ENCODE measurements around the gene NDUFB10.

The NDUFB10 gene

DNA sequence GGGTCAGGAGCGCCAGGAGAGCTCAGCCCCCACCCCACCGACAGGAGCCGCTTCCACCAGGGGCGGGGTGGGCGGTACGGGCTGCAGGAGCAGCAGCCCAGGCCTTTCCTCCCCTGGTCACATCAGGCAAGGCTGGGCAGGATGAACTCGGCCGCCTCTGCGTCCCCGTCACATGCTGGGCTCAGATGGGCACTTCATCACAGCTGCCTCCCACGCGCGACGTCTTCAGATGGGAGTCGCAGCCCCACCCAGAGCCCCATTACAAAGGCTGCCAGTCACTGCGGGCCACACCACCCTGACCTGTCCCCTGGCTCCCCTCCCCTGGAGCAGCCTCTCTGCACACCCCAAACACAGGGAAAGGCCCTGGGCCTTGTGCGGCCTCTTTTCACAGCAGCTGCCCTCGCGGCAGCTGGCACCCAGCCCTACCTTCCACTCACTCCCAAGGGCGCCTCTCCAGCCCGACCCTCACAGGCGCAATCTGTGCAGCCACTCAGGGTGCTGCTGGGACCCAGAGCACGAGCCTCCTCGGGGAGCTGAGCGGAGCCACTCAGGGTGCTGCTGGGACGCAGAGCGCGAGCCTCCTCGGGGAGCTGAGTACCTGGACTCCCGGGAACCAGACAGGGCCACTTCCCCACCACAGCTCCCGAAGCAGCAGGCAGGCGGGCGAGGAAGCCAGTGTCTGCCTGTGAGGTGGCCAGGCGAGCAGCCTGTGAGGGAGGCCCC lies 45.6 kb downstream of the NDUFB10 start:
- no peak for DNase-seq

DNA sequence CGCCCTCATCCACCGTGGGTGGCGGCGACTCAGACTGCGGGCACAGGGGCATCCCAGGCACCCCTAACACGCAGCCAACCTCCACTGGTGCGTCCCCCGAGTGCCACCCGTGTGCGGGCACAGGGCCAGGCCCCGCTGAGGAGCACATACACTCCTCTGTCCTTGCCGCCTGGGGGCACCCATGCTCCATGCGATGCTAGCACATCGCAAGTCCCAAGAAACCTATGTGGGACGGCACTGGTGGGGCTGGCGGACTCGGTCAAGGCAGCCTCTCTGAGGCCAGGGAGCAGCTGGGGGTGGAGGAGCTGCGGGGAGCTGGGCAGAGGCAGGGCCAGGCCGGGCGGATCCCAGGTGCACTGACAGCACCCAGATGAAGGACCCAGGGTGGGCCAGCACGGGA lies 46.3 kb downstream of the NDUFB10 start:
- no peak for DNase-seq

GRCh38 chr16:2006317-2006716 lies 47.0 kb downstream of the NDUFB10 start:
- no peak for DNase-seq

DNA sequence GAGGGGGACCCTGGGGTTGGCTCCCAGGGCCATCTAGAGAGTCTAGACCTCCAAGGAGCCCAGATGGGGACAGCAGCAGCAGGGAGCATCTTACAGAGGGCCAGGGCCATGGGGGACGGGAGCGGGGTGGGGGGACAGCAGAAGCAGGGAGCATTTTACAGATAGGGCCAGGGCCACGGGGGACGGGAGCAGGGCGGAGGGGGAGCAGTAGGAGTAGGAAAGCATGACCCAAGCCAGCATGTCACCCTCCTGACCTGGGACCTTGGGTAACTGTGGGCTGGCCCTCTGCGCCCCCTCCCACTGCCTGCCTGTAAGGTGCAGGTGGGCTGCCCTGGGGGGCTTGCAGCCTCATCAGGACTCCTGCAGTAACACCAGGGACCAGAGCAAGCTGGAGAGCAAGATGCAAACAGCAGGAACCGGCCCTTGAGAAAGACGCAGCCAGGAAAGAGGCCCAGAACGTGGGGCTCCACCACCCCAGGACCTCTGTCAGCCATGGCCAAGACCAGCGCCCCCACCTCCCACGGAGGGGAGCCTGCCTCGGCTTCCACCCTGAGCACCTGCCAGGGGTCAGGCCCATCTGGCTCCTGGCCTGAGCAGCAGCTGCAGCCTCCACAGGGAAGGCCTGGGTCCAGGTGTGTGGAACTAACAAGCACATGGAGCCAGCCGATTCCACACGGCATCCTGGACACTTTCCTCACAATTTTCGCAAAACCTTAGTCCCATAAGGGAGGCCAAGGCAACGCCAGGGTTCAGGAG lies 47.9 kb downstream of the NDUFB10 start:
- DNase-seq = no peak

DNA sequence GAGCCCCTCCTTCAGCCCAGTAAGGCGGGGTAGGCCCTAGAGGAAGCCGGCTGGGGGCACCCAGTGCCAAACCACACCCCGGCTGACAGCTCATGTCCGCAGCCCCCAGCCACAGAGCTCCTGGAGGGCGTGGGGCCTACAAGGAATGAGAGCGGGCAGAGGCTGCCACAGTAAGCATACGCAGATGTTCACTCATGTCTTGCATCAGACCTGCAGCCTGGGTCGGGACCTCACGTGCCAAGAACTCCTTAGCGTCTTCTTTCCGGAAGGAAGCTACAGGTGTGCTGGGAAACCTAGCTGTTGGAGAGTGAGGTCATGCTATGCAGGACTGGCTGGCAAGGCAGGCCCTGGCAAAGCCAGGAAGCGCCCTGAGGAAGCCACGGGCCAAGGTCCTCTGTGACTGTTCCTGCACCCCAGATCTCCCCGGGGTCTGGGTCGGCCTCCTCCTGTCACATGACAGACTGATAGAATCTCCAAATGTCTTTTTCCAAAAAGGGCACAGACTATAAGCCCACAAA lies 48.7 kb downstream of the NDUFB10 start:
- DNase-seq = no peak

DNA sequence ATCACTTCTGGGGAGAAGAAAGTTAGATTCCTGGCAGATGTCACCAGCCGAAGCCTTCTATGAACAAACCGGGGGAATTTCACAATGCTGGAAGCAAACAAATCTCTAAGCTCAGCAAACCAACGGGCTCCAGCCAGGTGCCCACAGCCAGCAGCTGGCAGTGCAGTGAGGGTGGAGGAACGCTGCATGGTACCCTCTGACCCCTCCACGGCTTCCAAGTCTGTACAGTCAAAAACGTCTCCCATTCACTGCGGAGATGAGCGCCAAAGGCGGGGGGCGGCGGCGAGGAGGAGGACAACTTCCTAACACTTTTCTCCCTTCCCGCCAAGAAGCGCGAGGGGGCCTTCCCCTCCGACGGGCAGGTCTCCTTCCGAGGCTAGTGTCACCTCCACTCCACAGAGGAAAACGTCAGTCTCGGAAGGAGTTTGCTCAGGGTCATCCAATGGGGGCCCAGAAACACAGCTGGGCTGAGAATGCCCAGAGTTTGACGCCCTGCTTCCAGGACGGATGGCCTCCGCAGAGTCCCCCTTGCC lies 49.4 kb downstream of the NDUFB10 start:
- DNase-seq = peak; percentile 65

DNA sequence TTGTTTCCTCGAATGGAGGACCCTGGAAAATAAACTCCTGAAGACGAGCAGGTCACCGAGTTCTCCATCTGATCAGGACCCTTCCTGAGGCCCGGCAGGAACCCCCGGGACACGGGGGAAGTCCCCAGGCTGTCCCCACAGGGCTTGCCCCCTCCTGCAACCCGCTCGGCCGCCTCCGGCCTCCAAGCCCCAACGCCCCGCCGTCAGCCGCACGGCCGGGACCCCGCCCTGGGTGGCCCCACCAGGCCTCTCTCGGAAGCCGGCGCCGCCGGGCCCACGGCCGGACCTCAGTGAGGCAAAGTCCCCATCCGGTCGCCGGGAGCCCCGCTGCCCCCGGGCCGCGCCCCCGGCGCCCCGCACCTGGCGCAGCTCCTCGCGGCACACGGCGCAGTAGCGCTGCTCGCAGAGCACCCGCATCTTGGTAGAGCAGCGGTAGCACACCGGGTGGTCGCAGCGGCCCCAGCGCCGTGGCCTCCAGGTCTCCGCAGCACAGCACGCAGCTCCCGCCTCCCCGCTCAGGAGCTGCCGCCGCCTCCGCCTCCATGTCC lies 49.9 kb downstream of the NDUFB10 start:
- no peak for DNase-seq

GRCh38 chr16:2009791-2010510 lies 50.6 kb downstream of the NDUFB10 start, which contains the start of gene ZNF598:
TSS of gene ZNF598 (minus strand) at chr16:2009821.
- peak; percentile 86 for DNase-seq
